ENCODE measurements around the gene OTUD5. TPM values are rescaled to one million over a fixed set of nuclear protein-coding genes. Genes with fewer than 3 reads are reported as not detected.

OTUD5 gene
- total and polyA plus RNA-seq, 2 of the 13 experiments (the other 11 are each of a cell fraction or from before 2014, with no cell fraction given), result 18.4 to 42.2 TPM

DNA sequence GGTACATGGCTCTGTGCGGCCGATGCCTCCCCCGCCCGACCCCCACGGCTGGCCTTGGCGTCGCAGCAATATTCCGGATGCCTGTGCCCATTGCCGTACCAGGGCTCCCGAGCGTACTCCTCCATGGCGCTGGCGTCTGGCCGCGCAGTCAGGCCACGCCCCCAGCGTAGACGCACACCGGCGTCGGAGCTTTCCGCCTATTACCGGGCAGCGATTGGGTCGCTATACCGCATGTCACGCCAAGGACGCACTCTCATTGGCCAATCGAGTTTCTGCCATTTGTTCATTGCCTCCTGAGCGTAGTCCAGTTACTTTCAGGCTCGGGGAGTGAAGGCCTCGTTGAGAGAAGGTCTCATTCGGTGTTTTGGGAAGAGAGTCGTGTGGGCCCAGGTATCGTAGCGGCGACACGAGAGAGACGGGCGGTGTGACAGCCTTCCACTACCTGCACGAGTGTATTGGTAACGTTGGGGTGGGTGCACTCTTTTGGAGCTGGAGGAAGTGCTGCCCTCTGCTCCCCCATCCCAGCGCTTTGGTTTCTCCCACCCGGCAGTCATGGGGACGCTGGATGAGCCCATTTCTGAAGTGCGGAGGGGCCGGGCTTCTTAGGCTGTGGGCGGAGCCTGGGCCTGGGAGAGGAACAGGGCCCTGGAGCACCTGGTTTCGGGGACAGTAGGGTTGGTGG, 59.6 kb downstream of the OTUD5 start, which contains the start of the genes PQBP1 and TIMM17B (continued):
- TF ChIP-seq ZNF792 (CRISPR knock-in tag; IDR thresholded peaks at IDR 0.05) (peak; percentile 52; the same call in 1 of the 2 replicates), SIN3A (IDR thresholded peaks at IDR 0.05; ENCODE audit: borderline replicate concordance, low read depth, low read length) (peak; percentile 41; the same call in 1 of the 2 replicates), PRMT3 (CRISPR knock-in tag; IDR thresholded peaks at IDR 0.05; ENCODE audit: borderline replicate concordance, low read depth) (no peak), ZSCAN31 (CRISPR knock-in tag; IDR thresholded peaks at IDR 0.05; ENCODE audit: low read depth) (no peak), ZNF674 (CRISPR knock-in tag; IDR thresholded peaks at IDR 0.05; ENCODE audit: low read depth) (no peak), ELF3 (CRISPR knock-in tag; IDR thresholded peaks at IDR 0.05) (no peak), RXRA (CRISPR knock-in tag; IDR thresholded peaks at IDR 0.05) (no peak), TAF15 (IDR thresholded peaks at IDR 0.05; ENCODE audit: low read depth, low read length, poor library complexity, severe bottlenecking) (no peak), KDM6A (CRISPR knock-in tag; IDR thresholded peaks at IDR 0.05; ENCODE audit: low read depth) (no peak), ZNF790 (CRISPR knock-in tag; IDR thresholded peaks at IDR 0.05; ENCODE audit: borderline replicate concordance) (no peak), ZNF720 (CRISPR knock-in tag; IDR thresholded peaks at IDR 0.05) (no peak), ZNF768 (CRISPR knock-in tag; IDR thresholded peaks at IDR 0.05) (0 out of 2 replicates have a peak, but pooled peaks have one; percentile 8), SKI (IDR thresholded peaks at IDR 0.05; ENCODE audit: partially characterized antibody) (no peak), ZNF605 (CRISPR knock-in tag; IDR thresholded peaks at IDR 0.05) (peak; percentile 63; the same call in 1 of the 2 replicates), PAWR (CRISPR knock-in tag; IDR thresholded peaks at IDR 0.05; ENCODE audit: borderline replicate concordance) (no peak), ZNF549 (CRISPR knock-in tag; IDR thresholded peaks at IDR 0.05) (no peak), JUN (CRISPR knock-in tag; IDR thresholded peaks at IDR 0.05) (no peak), NFYC (CRISPR knock-in tag; IDR thresholded peaks at IDR 0.05) (peak; percentile 89)
- TF ChIP-seq, protein P1, sequence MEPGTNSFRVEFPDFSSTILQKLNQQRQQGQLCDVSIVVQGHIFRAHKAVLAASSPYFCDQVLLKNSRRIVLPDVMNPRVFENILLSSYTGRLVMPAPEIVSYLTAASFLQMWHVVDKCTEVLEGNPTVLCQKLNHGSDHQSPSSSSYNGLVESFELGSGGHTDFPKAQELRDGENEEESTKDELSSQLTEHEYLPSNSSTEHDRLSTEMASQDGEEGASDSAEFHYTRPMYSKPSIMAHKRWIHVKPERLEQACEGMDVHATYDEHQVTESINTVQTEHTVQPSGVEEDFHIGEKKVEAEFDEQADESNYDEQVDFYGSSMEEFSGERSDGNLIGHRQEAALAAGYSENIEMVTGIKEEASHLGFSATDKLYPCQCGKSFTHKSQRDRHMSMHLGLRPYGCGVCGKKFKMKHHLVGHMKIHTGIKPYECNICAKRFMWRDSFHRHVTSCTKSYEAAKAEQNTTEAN (CRISPR knock-in tag; conservative IDR thresholded peaks at IDR 0.05), result no peak
- TF ChIP-seq, protein P2, sequence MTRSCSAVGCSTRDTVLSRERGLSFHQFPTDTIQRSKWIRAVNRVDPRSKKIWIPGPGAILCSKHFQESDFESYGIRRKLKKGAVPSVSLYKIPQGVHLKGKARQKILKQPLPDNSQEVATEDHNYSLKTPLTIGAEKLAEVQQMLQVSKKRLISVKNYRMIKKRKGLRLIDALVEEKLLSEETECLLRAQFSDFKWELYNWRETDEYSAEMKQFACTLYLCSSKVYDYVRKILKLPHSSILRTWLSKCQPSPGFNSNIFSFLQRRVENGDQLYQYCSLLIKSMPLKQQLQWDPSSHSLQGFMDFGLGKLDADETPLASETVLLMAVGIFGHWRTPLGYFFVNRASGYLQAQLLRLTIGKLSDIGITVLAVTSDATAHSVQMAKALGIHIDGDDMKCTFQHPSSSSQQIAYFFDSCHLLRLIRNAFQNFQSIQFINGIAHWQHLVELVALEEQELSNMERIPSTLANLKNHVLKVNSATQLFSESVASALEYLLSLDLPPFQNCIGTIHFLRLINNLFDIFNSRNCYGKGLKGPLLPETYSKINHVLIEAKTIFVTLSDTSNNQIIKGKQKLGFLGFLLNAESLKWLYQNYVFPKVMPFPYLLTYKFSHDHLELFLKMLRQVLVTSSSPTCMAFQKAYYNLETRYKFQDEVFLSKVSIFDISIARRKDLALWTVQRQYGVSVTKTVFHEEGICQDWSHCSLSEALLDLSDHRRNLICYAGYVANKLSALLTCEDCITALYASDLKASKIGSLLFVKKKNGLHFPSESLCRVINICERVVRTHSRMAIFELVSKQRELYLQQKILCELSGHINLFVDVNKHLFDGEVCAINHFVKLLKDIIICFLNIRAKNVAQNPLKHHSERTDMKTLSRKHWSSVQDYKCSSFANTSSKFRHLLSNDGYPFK (CRISPR knock-in tag; IDR thresholded peaks at IDR 0.05; ENCODE audit: borderline replicate concordance), result peak; percentile 53; the same call in 1 of the 2 replicates
- TF ChIP-seq, protein P3, sequence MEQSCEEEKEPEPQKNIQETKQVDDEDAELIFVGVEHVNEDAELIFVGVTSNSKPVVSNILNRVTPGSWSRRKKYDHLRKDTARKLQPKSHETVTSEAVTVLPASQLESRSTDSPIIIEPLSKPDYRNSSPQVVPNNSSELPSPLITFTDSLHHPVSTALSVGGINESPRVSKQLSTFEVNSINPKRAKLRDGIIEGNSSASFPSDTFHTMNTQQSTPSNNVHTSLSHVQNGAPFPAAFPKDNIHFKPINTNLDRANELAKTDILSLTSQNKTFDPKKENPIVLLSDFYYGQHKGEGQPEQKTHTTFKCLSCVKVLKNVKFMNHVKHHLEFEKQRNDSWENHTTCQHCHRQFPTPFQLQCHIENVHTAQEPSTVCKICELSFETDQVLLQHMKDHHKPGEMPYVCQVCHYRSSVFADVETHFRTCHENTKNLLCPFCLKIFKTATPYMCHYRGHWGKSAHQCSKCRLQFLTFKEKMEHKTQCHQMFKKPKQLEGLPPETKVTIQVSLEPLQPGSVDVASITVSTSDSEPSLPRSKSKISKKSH (CRISPR knock-in tag; IDR thresholded peaks at IDR 0.05; ENCODE audit: borderline replicate concordance), result no peak
- TF ChIP-seq, protein P4, sequence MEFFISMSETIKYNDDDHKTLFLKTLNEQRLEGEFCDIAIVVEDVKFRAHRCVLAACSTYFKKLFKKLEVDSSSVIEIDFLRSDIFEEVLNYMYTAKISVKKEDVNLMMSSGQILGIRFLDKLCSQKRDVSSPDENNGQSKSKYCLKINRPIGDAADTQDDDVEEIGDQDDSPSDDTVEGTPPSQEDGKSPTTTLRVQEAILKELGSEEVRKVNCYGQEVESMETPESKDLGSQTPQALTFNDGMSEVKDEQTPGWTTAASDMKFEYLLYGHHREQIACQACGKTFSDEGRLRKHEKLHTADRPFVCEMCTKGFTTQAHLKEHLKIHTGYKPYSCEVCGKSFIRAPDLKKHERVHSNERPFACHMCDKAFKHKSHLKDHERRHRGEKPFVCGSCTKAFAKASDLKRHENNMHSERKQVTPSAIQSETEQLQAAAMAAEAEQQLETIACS (CRISPR knock-in tag; IDR thresholded peaks at IDR 0.05), result no peak
- TF ChIP-seq, protein P5, sequence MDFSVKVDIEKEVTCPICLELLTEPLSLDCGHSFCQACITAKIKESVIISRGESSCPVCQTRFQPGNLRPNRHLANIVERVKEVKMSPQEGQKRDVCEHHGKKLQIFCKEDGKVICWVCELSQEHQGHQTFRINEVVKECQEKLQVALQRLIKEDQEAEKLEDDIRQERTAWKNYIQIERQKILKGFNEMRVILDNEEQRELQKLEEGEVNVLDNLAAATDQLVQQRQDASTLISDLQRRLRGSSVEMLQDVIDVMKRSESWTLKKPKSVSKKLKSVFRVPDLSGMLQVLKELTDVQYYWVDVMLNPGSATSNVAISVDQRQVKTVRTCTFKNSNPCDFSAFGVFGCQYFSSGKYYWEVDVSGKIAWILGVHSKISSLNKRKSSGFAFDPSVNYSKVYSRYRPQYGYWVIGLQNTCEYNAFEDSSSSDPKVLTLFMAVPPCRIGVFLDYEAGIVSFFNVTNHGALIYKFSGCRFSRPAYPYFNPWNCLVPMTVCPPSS (IDR thresholded peaks at IDR 0.05), result no peak
